Osteoblast (primary cell): ENCODE measurements around the gene FOXF1. TPM values are rescaled to one million over a fixed set of nuclear protein-coding genes. Genes with fewer than 3 reads are reported as not detected.
A peak's percentile ranks its signal among the peaks of the same experiment; 100 is the strongest.

Experiments
- DNase-seq: peaks from one replicate; pipeline ENCODE4 v3.0.0; 2011; ENCODE audit warnings: low spot score, mixed read lengths; ENCODE audit not compliant: insufficient read length; ENCODE audit errors: missing footprints
- H2AFZ ChIP-seq: 2 replicates; pipeline ENCODE4 v1.6.0; 2011; ENCODE audit warnings: mild to moderate bottlenecking, low read length
- H3K27ac ChIP-seq: 2 replicates; pipeline ENCODE4 v1.5.1; 2011; ENCODE audit warnings: mild to moderate bottlenecking, low read depth, low read length, moderate library complexity
- H3K27me3 ChIP-seq: 2 replicates; pipeline ENCODE4 v1.6.0; 2012; ENCODE audit warnings: mild to moderate bottlenecking, control low read depth, inconsistent platforms, low read length, moderate library complexity; ENCODE audit not compliant: insufficient read depth
- H3K36me3 ChIP-seq: 2 replicates; pipeline ENCODE4 v1.5.1; 2011; ENCODE audit warnings: mild to moderate bottlenecking, low read length, control low read depth, moderate library complexity; ENCODE audit not compliant: insufficient read depth
- H3K4me1 ChIP-seq: 2 replicates; pipeline ENCODE4 v1.5.1; 2011; ENCODE audit warnings: mild to moderate bottlenecking, low read length, control low read depth, moderate library complexity; ENCODE audit not compliant: insufficient read depth
- H3K4me2 ChIP-seq: 2 replicates; pipeline ENCODE4 v1.6.0; 2011; ENCODE audit warnings: mild to moderate bottlenecking, low read length; ENCODE audit not compliant: insufficient read depth
- H3K4me3 ChIP-seq: fragments of 200-600 bp; sonication (generic); 3 replicates; pipeline ENCODE4 v1.5.1; 2012; ENCODE audit warnings: mild to moderate bottlenecking, low read length, inconsistent platforms; ENCODE audit not compliant: insufficient read depth
- H3K79me2 ChIP-seq: 2 replicates; pipeline ENCODE4 v1.6.0; 2012; ENCODE audit warnings: mild to moderate bottlenecking, low read length, control low read depth, inconsistent platforms; ENCODE audit not compliant: insufficient read depth
- H3K9me3 ChIP-seq: 2 replicates; pipeline ENCODE4 v1.5.1; 2011; ENCODE audit warnings: low read depth, low read length, control low read depth
- H4K20me1 ChIP-seq: 2 replicates; pipeline ENCODE4 v1.6.0; 2012; ENCODE audit warnings: mild to moderate bottlenecking, low read length, control low read depth; ENCODE audit not compliant: insufficient read depth
- CTCF ChIP-seq: IDR thresholded peaks from 2 replicates; pipeline ENCODE4 v1.5.1; 2011; ENCODE audit warnings: mild to moderate bottlenecking, low read depth, low read length, moderate library complexity; ENCODE audit errors: extremely low read depth
- total RNA-seq: library from RNA; depleted of rRNA; stranded (reverse); fragments of >200 nt; gene quantifications from 2 replicates; pipeline ENCODE4 v1.2.3, GENCODE V29; 2012

FOXF1 gene
- total RNA-seq, 1 donor, result not detected

- DNase-seq, result no peak
- Histone ChIP-seq H3K79me2 (peaks cover 24% of the 10 kb centered on the region), H4K20me1 (no peaks in the 10 kb centered on the region), H3K4me3 (no peak overlapping the region), H2AFZ (no peak overlapping the region), H3K4me2 (no peak overlapping the region), H3K4me1 (peaks cover 17% of the 10 kb centered on the region), H3K27ac (no peak overlapping the region), H3K27me3 (no peaks in the 10 kb centered on the region), H3K9me3 (no peaks in the 10 kb centered on the region), H3K36me3 (no peaks in the 10 kb centered on the region)
- TF ChIP-seq CTCF, result no peak
Observed at GRCh38 chr16:86557587-86557986, 47.3 kb downstream of the FOXF1 start.

DNA sequence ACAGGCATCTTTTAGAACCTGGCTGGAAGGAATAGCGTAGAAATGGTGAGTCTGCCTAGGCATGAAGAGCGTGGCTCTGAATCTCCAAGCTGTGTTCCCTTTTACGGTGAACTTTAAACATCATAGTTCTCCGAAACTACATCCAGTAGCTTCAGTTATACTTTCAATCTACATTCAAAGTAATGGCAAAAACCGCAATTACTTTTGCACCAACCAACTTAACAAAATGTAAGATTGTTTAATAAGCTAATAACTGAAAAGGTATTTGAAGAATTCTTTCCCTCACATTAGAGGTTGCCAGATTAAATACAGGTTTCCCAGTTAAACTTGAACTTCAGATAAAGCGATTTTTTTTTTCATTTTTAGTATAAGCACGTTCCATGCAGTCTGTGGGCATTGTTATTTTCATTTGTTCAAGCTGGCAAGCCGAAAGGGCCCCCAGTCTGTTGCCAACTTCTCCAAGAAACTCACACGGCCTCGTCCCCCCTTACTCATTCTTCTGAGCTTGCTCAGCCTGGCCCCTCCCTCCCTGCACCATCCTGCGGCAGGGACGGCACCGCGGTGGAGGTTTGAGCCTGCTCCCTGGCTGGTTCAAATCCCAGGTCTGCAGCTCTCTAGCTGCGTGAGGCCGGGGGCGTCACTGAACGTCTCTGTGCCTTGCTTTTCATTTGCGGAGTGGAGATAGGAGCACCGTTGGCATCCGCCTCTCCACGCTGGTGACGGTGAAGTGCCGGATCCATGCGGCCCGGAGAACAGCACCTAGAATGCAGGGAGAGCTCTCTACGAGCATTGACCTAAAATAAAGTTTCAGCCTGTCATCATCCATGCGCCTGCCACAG, 48.2 kb downstream of the FOXF1 start:
- Histone ChIP-seq H3K4me2 (no peak overlapping the region), H3K79me2 (peaks cover 14% of the 10 kb centered on the region), H4K20me1 (no peaks in the 10 kb centered on the region), H3K36me3 (no peaks in the 10 kb centered on the region), H3K27ac (no peak overlapping the region), H3K9me3 (no peaks in the 10 kb centered on the region), H3K4me3 (no peak overlapping the region), H3K4me1 (peaks cover 23% of the 10 kb centered on the region), H2AFZ (no peak overlapping the region), H3K27me3 (no peaks in the 10 kb centered on the region)
- DNase-seq, result peak; percentile 55
- no peak for TF ChIP-seq CTCF

DNA sequence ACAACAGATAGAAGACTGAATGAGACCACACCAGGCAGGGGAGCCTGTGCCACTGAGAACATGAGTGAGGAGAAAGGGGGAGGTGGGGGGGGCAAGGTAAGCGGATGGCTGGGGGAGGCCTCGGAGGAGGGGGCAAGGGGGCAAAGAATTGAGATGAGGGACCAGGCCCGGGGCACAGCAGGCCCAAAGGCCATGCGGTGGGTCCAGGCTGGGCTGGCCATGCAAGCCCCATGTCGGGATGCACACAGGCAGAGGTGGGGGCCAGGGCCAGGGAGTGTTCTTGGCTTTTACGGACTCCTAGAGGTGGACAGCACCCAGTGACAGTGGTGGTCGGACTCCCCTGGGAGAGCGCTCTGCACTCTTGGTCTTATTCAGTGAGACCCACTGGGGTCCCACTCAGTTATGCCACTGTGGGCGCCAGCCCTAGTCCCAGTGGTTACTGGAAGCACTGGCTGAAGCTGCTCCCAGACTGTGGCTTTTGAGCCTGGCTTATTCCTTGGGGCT, 49.5 kb downstream of the FOXF1 start:
- DNase-seq, result peak; percentile 43
- Histone ChIP-seq H3K4me1 (peaks cover 18% of the 10 kb centered on the region), H3K27ac (no peak overlapping the region), H3K36me3 (no peaks in the 10 kb centered on the region), H3K27me3 (no peaks in the 10 kb centered on the region), H4K20me1 (no peaks in the 10 kb centered on the region), H3K9me3 (no peaks in the 10 kb centered on the region), H3K79me2 (peaks cover 5% of the 10 kb centered on the region), H3K4me3 (no peak overlapping the region), H2AFZ (no peak overlapping the region), H3K4me2 (no peak overlapping the region)
- TF ChIP-seq CTCF, result no peak

- Histone ChIP-seq H3K27me3 (no peaks in the 10 kb centered on the region), H3K27ac (no peak overlapping the region), H4K20me1 (no peaks in the 10 kb centered on the region), H3K4me2 (no peak overlapping the region), H3K79me2 (peaks cover 19% of the 10 kb centered on the region), H2AFZ (no peak overlapping the region), H3K4me1 (peaks cover 9% of the 10 kb centered on the region), H3K36me3 (no peaks in the 10 kb centered on the region), H3K9me3 (no peaks in the 10 kb centered on the region), H3K4me3 (no peak overlapping the region)
- no peak for DNase-seq
- TF ChIP-seq CTCF, result no peak
Observed at GRCh38 chr16:86562356-86562755, 52.0 kb downstream of the FOXF1 start.
